Brain pericyte (primary cell): ENCODE measurements around the gene RPS6KC1.
A peak's percentile ranks its signal among the peaks of the same experiment; 100 is the strongest.
"Not testable (repeated sequence)": the region's sequence is repeated elsewhere in the genome, so short reads cannot be mapped to it uniquely, and the experiment has no call there.

ENCODE experiments used
- DNase-seq: peaks from one replicate; pipeline ENCODE4 v3.0.0-alpha.2; 2012; ENCODE audit warnings: low read depth, low spot score

RPS6KC1 gene, protein sequence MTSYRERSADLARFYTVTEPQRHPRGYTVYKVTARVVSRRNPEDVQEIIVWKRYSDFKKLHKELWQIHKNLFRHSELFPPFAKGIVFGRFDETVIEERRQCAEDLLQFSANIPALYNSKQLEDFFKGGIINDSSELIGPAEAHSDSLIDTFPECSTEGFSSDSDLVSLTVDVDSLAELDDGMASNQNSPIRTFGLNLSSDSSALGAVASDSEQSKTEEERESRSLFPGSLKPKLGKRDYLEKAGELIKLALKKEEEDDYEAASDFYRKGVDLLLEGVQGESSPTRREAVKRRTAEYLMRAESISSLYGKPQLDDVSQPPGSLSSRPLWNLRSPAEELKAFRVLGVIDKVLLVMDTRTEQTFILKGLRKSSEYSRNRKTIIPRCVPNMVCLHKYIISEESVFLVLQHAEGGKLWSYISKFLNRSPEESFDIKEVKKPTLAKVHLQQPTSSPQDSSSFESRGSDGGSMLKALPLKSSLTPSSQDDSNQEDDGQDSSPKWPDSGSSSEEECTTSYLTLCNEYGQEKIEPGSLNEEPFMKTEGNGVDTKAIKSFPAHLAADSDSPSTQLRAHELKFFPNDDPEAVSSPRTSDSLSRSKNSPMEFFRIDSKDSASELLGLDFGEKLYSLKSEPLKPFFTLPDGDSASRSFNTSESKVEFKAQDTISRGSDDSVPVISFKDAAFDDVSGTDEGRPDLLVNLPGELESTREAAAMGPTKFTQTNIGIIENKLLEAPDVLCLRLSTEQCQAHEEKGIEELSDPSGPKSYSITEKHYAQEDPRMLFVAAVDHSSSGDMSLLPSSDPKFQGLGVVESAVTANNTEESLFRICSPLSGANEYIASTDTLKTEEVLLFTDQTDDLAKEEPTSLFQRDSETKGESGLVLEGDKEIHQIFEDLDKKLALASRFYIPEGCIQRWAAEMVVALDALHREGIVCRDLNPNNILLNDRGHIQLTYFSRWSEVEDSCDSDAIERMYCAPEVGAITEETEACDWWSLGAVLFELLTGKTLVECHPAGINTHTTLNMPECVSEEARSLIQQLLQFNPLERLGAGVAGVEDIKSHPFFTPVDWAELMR

GRCh38 chr1:213051127-213051880 is at the start of gene RPS6KC1:
TSS of gene RPS6KC1 (plus strand) at chr1:213051241. CDS start at chr1:213051405, 164 bp downstream.
- no peak for DNase-seq

- DNase-seq: no peak
These were observed 47.8 kb upstream of the RPS6KC1 start for GRCh38 chr1:213003256-213003655.

DNA sequence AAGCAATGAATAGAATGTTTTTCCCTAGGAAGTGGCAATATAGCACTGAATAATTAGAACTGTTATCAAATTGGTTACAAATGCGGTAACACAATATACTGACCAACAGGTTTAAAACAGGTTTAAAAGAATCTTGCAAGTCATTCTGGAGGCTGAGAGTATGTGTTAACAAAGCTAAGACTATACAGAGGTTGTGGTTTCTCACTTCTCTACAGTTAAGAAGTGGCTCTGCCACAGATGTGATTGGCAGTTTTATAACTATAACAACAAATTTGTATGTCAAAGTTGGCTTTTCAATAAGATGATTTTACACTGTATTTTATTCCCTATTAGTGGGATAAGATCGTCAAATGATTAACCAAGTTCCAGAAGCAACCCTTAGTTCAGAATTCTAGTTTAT is 42.5 kb upstream of the RPS6KC1 start:
- DNase-seq: no peak

- DNase-seq: no peak
These were observed 36.4 kb upstream of the RPS6KC1 start for GRCh38 chr1:213014642-213015041.

DNA sequence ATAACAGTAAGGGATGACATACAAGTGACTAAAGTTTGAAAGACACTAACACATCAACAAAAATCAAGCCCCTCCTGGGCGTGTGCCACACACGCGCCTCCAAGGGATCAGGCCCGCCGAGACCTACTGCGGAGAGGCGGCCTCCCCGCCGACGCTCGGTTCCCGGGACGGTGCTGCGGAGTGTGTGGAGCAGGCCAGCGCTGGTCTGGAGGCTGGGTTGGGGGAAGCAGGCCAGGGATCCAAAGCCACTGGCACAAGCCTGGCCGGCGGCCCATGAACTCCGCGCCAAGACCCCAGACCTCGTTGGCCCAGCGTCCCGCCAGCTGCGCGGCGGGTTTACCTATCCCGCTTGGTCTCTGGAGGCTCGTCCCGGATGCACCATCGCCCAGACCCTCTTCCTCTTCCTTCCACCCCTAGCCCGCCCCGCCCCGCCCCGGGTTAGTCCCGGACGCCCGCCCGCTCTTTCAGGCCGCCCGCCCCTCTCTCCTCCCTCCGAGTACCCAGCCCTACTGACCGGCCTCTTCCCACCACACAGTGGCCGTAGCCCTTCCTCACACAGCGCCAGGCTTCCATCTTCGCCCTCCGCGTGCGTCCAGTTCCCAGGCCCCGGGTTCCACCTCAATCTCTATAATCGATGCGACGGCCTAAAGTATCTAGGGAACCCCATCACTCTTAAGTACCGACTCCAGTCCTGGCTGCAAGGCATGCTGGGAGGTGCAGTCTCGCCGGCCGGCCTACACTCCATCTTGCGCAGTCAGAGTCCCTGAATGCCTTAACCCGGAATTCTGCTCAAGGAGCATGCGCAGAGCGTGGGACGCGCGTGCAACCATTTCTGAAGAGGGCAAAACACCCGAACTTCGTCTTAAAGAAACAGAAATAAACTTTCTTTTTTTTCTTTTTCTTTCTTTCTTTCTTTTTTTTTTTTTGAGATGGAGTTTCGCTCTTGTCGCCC is 35.7 kb upstream of the RPS6KC1 start, which contains the start of gene ANGEL2:
Gene ANGEL2 (minus strand): TSS at position 769 of the 952 bp plus-strand sequence. CDS start 196 bp downstream, at position 573.
- peak; percentile 93 for DNase-seq

- no peak for DNase-seq
These were observed 33.4 kb upstream of the RPS6KC1 start for GRCh38 chr1:213017447-213018273.

DNA sequence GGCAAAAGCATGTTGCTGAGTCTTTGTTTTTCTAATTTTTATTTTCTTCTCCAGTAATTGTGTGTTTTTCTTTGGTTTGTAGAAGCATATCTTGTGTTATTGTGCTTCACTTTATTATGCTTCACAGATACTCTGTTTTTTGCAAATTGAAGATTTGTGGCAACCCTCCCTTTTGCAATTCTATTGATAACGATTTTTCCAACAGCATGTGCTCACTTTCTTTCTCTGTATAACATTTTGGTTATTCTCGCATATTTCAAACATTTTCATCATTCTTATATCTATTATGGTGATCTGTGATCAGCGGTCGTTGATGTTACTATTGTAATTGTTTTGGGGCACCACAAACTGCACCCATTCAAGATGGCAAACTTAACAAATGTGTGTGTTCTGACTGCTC is 31.6 kb upstream of the RPS6KC1 start:
- DNase-seq: no peak

DNA sequence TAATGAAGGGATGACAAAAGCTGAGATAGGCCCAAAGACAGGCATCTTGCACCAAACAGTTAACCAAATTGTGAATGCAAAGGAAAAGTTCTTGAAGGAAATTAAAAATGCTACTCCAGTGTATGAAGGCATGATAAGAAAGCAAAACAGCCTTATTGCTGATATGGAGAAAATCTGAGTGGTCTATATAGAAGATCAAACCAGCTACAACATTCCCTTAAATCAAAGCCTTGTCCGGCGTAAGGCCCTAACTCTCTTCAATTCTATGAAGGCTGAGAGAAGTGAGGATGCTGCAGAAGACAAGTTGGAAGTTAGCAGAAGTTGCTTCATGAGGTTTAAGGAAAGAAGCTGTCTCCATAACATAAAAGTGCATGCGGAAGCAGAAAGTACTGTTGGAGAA is 31.0 kb upstream of the RPS6KC1 start:
- no peak for DNase-seq

DNA sequence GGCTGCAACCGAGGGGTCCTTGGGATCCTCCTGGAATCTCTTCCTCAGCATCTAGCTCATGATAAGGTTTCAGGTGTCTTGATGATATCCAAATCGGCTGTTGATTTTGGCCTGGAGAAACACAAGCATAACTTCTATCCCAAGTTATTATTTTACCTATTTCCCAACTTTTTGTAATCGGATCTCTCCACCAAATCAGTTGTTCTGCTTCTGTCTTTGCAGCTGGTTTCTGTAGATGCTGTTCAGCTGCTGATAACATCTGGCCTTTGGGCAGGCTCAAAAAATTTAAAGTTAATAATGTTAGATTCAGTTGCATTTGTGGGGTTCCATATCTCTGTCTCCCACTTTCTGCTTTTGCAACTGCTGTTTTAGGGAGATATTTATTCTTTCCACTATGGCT is 24.0 kb upstream of the RPS6KC1 start:
- DNase-seq: not testable (repeated sequence)

DNA sequence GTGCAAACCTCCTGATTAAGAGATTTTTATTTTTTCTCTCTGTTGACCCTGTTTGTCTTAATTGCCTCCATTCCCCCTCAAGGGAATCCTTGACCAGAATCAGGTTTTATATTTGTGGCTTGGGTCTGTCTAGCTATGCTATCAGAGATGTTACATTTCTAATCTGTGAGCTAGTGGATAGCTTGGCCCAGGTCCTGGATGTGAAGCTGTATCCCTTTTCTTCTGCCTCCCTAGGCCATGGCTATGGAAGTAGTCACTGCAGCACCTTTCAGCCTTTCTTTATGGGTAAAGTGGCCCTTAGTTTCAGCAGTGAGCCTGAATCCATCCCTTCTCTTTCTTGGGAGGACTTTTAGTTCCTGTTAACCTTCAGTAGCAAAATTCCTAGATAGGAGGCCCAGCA is 18.4 kb upstream of the RPS6KC1 start:
- DNase-seq: no peak

- no peak for DNase-seq
These were observed 16.3 kb upstream of the RPS6KC1 start for GRCh38 chr1:213034713-213035112.

- DNase-seq: no peak
These were observed 15.5 kb upstream of the RPS6KC1 start for GRCh38 chr1:213035573-213035972.

GRCh38 chr1:213041443-213041842 is 9.6 kb upstream of the RPS6KC1 start:
- DNase-seq: no peak

DNA sequence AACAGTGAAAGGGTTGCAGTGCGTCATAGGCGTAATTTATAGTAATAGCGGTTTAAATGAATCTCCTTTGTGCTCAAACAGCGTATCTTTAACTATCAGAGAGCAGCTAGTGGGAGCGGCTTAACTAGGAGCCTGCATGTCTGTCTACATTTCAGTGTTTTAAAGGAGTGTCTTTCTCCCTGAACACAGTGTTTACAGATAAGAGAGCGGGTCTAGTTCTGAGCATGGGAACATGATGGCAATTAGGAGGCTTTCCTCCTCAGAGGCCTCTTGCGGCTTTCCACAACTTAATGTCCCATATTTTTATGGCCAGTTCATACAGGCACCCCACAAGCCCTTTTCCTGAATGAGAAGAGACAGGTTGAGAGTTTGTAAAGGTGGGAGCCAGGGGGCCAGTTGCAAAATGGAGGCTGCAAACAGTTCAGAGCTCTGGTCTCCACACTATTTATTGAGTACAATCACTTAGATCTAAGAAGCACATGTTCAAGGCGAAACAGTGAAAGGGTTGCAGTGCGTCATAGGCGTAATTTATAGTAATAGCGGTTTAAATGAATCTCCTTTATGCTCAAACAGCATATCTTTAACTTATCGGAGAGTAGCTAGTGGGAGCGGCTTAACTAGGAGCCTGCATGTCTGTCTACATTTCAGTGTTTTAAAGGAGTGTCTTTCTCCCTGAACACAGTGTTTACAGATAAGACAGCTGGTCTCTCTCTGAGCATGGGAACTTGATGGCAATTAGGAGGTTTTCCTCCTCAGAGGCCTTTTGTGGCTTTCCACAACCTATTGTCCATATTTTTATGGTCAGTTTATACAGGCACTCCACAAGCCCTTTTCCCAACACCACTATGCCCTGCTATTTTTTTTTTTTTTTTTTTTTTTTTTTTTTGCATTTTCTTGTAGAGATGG is 5.5 kb upstream of the RPS6KC1 start:
- DNase-seq: not testable (repeated sequence)

DNA sequence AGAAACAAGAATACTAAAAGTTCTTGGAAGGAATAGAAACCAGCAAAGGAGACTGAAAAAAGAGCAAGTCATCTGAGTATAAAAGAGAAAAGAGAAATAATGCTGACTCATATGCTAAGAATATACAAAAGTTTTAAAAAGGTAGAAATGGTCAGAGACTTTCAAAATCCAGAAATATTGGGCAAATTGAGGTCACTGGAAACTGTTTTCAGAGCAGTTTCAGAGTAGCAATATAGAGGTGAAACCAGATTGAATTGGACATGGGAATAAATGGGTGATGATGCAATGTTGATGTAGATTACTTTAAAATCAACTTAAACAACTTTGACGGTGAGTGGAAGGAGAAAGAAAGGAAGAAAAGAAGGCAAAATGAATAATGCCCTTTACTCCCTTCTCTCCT is 1.8 kb upstream of the RPS6KC1 start:
- DNase-seq: no peak

DNA sequence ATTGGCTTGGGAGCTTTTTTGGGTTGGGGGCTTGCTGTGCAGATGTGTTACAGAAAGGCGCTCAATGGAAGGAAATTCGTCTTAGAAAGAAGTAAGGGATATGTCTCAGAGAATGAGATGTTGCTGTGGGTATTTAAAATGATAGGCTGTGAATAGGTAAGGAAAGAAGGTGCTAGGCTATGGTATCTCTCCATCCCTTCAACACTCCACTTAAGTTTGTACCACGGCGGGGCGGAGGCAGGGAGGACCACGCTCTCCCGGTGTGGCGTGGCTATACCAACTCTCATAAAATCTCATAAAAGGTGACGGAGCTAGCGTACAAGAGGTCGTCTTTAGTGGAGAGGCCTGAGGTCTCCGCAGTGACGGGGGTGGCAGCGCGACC is 305 bp upstream of the RPS6KC1 start:
- no peak for DNase-seq

DNA sequence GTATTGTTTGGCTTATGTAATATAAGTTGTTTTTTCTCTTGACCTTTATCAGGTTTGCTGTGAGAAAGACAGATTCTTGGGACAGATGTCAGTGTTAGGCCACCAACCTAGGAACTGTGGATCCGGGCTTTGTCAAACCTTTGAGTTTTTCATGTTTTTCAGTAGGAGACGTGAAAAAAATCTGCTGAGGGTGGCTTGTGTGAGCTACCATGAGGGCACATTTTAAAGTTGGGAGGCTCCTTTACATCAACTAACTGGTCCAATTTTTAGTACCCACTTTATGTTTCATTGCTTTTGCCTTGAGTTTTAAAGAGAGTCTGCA is 801 bp downstream of the RPS6KC1 start:
- DNase-seq: no peak

DNA sequence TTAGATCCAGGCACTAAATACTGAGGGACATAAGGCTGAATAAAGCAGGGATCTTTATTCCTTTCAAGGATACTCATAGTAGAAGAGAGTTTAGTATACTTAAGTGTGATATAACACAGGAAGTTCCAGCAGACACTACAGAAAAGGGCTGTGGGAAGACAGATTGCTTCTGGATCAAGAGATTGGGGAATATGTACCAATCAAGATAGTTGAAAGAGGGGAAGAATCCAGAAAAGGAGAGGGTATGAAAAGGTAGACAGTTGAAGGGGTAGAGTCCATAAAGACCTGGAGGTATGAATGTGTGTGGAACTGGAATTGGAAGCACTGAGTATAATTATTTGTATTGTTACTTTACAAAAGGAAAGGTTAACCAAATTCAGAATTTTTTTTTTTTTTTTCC is 2.4 kb downstream of the RPS6KC1 start:
- DNase-seq: no peak

- DNase-seq: no peak
These were observed 3.1 kb downstream of the RPS6KC1 start for GRCh38 chr1:213054142-213054541.
